Progenitor cell of endocrine pancreas (in vitro differentiated cells): ENCODE measurements around the gene EEFSEC. TPM values are rescaled to one million over a fixed set of nuclear protein-coding genes. Genes with fewer than 3 reads are reported as not detected.
A peak's percentile ranks its signal among the peaks of the same experiment; 100 is the strongest.

Experiments
- DNase-seq: peaks from one replicate; pipeline ENCODE4 v3.0.0; 2021; ENCODE audit warnings: low spot score; ENCODE audit not compliant: unreplicated experiment
- H3K27ac Mint-ChIP-seq: 2 replicates; pipeline ENCODE4 v1.8.0; 2021; ENCODE audit warnings: mild to moderate bottlenecking, moderate library complexity, mixed read lengths
- H3K27me3 Mint-ChIP-seq: 2 replicates; pipeline ENCODE4 v1.8.0; 2021; ENCODE audit warnings: mixed read lengths
- H3K36me3 Mint-ChIP-seq: 2 replicates; pipeline ENCODE4 v1.8.0; 2022; ENCODE audit warnings: mixed read lengths; ENCODE audit not compliant: insufficient read depth
- H3K4me1 Mint-ChIP-seq: 2 replicates; pipeline ENCODE4 v1.8.0; 2021; ENCODE audit warnings: low read depth, mixed read lengths
- H3K4me3 Mint-ChIP-seq: 2 replicates; pipeline ENCODE4 v1.8.0; 2021; ENCODE audit warnings: low read depth, mild to moderate bottlenecking, moderate library complexity, mixed read lengths
- H3K9me3 Mint-ChIP-seq: 2 replicates; pipeline ENCODE4 v1.8.0; 2021; ENCODE audit warnings: low read depth, mixed read lengths
- CTCF ChIP-seq: fragments of 200-600 bp; sonication (generic); IDR thresholded peaks from one replicate; pipeline ENCODE4 v1.5.0; 2021; ENCODE audit warnings: antibody characterized with exemption, mild to moderate bottlenecking; ENCODE audit not compliant: unreplicated experiment
- long read RNA-seq: library from polyadenylated mRNA; unstranded; transcript quantifications from one replicate; pipeline ENCODE4 v2.0.0, GENCODE V29; 2020
- total RNA-seq: library from RNA; stranded (reverse); gene quantifications from 2 replicates; pipeline ENCODE4 v1.2.1, GENCODE V29; 2021

Gene EEFSEC
- total RNA-seq = 10.6 and 11.8 TPM in 2 replicates
- long read RNA-seq, transcript EEFSEC-201 (7 exons, 2,232 nt) = major isoform, 6 of 14 reads
- long read RNA-seq, partial matches to known transcripts = 0 of 14 reads
- long read RNA-seq, other reads (novel, unspliced or antisense) = 8 of 14 reads

GRCh38 chr3:128153156-128154041 lies at the start of gene EEFSEC:
Gene EEFSEC, plus strand, starts transcription at chr3:128153481. Its CDS starts 27 bp downstream, at chr3:128153508.
- Mint-ChIP-seq H3K27ac (peak within 1 kb of the TSS; percentile 77), H3K4me3 (peak within 1 kb of the TSS; percentile 84), H3K9me3 (peaks cover 6% of the 10 kb centered on the region), H3K27me3 (peaks cover 22% of the 10 kb centered on the region), H3K36me3 (peaks cover 9% of the 10 kb centered on the region), H3K4me1 (peaks cover 3% of the 10 kb centered on the region)
- peak; percentile 46 for DNase-seq
- TF ChIP-seq CTCF = no peak

GRCh38 chr3:128107834-128108233 lies 45.4 kb upstream of the EEFSEC start:
- Mint-ChIP-seq H3K27ac (no peak overlapping the region), H3K36me3 (peaks cover 25% of the 10 kb centered on the region)

GRCh38 chr3:128111147-128111546 lies 42.1 kb upstream of the EEFSEC start:
- peaks cover 11% of the 10 kb centered on the region for H3K4me1 Mint-ChIP-seq
- H3K36me3 Mint-ChIP-seq = peaks cover 26% of the 10 kb centered on the region
- DNase-seq = no peak
- no peak overlapping the region for H3K4me3 Mint-ChIP-seq
- H3K27ac Mint-ChIP-seq = no peak overlapping the region
- no peak for TF ChIP-seq CTCF
- H3K27me3 Mint-ChIP-seq = no peaks in the 10 kb centered on the region
- no peaks in the 10 kb centered on the region for H3K9me3 Mint-ChIP-seq

More at GRCh38 chr3:128107834-128108233, 45.4 kb upstream of the EEFSEC start:
- TF ChIP-seq CTCF = no peak
- no peak overlapping the region for H3K4me3 Mint-ChIP-seq
- H3K9me3 Mint-ChIP-seq = no peaks in the 10 kb centered on the region
- H3K27me3 Mint-ChIP-seq = no peaks in the 10 kb centered on the region
- DNase-seq = no peak
- H3K4me1 Mint-ChIP-seq = peaks cover 11% of the 10 kb centered on the region

GRCh38 chr3:128112357-128112968 lies 40.8 kb upstream of the EEFSEC start:
- TF ChIP-seq CTCF = no peak
- DNase-seq = no peak
- Mint-ChIP-seq H3K36me3 (peaks cover 18% of the 10 kb centered on the region), H3K4me3 (no peak overlapping the region), H3K27me3 (no peaks in the 10 kb centered on the region), H3K4me1 (peaks cover 6% of the 10 kb centered on the region), H3K9me3 (no peaks in the 10 kb centered on the region), H3K27ac (no peak overlapping the region)
